Adrenal gland (tissue), 12 donors: ENCODE measurements around the gene KCNIP3. TPM values are rescaled to one million over a fixed set of nuclear protein-coding genes. Genes with fewer than 3 reads are reported as not detected.

ENCODE experiments used
- DNase-seq, 7 donors: peaks; one replicate each; pipeline ENCODE4 v3.0.0-alpha.2; 2019 to 2020
- H3K27ac ChIP-seq, 5 donors: fragments of 200-600 bp; sonication (generic) in 4 of 5; 1 replicate in 3 of 5; 2 replicates in 2 of 5; pipeline versions ENCODE4 v1.5.1 to v1.8.0; 2016 to 2020; ENCODE audit warnings: mild to moderate bottlenecking in 1 of 5
- H3K27me3 ChIP-seq: fragments of 200-600 bp; 2 replicates; pipeline ENCODE4 v1.8.0; 2021
- H3K36me3 ChIP-seq, 2 donors: fragments of 200-600 bp; replicated peaks in 1 of 2; 1 replicate in 1 of 2; 2 replicates in 1 of 2; pipeline versions ENCODE4 v1.5.1 to v1.8.0; 2018 to 2022
- H3K4me1 ChIP-seq, 2 donors: fragments of 200-600 bp; replicated peaks in 1 of 2; 1 replicate in 1 of 2; 2 replicates in 1 of 2; pipeline versions ENCODE4 v1.5.1 to v1.8.0; 2018 to 2021
- H3K4me3 ChIP-seq, 4 donors: fragments of 200-600 bp; sonication (generic) in 3 of 4; one replicate each; pipeline ENCODE4 v1.5.1; 2016 to 2018
- H3K9me3 ChIP-seq, 3 donors: fragments of 200-600 bp; sonication (generic) in 1 of 3; replicated peaks in 1 of 3; 1 replicate in 2 of 3; 2 replicates in 1 of 3; pipeline versions ENCODE4 v1.5.1 to v1.8.0; 2016 to 2021
- CTCF ChIP-seq, 6 experiments: fragments of 450-650 bp in 4 of 6; fragments of 200-600 bp in 2 of 6; sonication (generic) in 1 of 6; IDR thresholded peaks; 1 replicate in 5 of 6; 2 replicates in 1 of 6; pipeline versions ENCODE4 v1.5.1 to v1.8.0; 2016 to 2021; ENCODE audit warnings: antibody characterized with exemption in 6 of 6, mild to moderate bottlenecking in 2 of 6, moderate library complexity in 1 of 6
- POLR2A ChIP-seq, 2 donors: fragments of 450-650 bp; IDR thresholded peaks; one replicate each; pipeline ENCODE4 v1.6.1; 2017; ENCODE audit warnings: antibody characterized with exemption in 2 of 2, mild to moderate bottlenecking in 2 of 2, moderate library complexity in 1 of 2
- WGBS, 4 donors: extraction: QIAGEN DNeasy Blood & Tissue Kit in 2 of 4; methylation state at CpG; one replicate each; pipeline versions ENCODE4 v1.1.5 to v1.1.7; 2013 to 2017; 5-methylcytosine and 5-hydroxymethylcytosine counted together
- intact Hi-C, 2 donors: fragments of 100-400 bp; cut with DNase I; formaldehyde crosslinking; loops; one replicate each; pipeline versions ENCODE4 v1.14.1 to v1.15.0; 2022 to 2023
- polyA plus RNA-seq, 3 donors: library from polyadenylated mRNA; stranded (reverse); fragments of 200-250 nt in 2 of 3; fragments of 350-450 nt in 1 of 3; fragmentation: Illumina TruSeq in 1 of 3; extraction: RNeasy Lipid Tissue Mini Kit (QIAGEN cat#74804) in 1 of 3; gene quantifications; one replicate each; pipeline ENCODE4 v1.2.3, GENCODE V29; 2013 to 2014
- total RNA-seq, 9 donors: library from RNA; depleted of rRNA in 4 of 9; stranded (reverse); fragments of >200 nt in 4 of 9; fragments of 120-200 nt in 1 of 9; fragmentation: NEBNext Ultra II Directional in 1 of 9; extraction: Animal tissue kit (Norgen Biotek cat#: 25700) in 1 of 9; gene quantifications; one replicate each; pipeline versions ENCODE4 v1.1.0 to v1.2.4, GENCODE V29; 2013 to 2023
- donor health status: healthy with polysubstance abuse.
- donor health status: Bipolar disorder and iron deficiency.
- donor health status: DM: yes; HTN: yes; CAD: no.
- donor health status: DM: no; HTN: no; CAD: no.
- donor health status: DM: no; HTN: no; CAD: no.
- donor health status: DM: yes; HTN: yes; CAD: no.

The KCNIP3 gene
- total and polyA plus RNA-seq, 12 donors, result 0.54 to 6.3 (median 1.7) TPM

GRCh38 chr2:95389245-95390119 lies 92.3 kb downstream of the KCNIP3 start:
- Histone ChIP-seq H3K4me3 (no peak overlapping the region), H3K36me3 (no peaks in the 10 kb centered on the region), H3K27ac (no peak overlapping the region), H3K9me3 (no peaks in the 10 kb centered on the region), H3K27me3 (no peaks in the 10 kb centered on the region), H3K4me1 (no peaks in the 10 kb centered on the region)
- intact Hi-C loops, result loop anchor here in 1 of 2 donors (5.0 kb wide), 1 partner anchor 338 kb away; no protein-coding TSS in a partner anchor
- WGBS, 4 donors, result 61 to 80% (median 64%) methylated on average over 25 to 46 of the region's 46 CpGs
- peak in 6 of 7 donors; percentile 34 to 75 (median 59) for DNase-seq
- TF ChIP-seq CTCF (IDR thresholded peaks at IDR 0.05) (peak; percentile 54 to 81 (median 76)), POLR2A (IDR thresholded peaks at IDR 0.05) (no peak)

- Histone ChIP-seq H3K9me3 (no peaks in the 10 kb centered on the region), H3K4me3 (no peak overlapping the region), H3K27me3 (no peaks in the 10 kb centered on the region), H3K27ac (no peak overlapping the region), H3K36me3 (no peaks in the 10 kb centered on the region), H3K4me1 (no peaks in the 10 kb centered on the region)
- 74 to 92% (median 91%) methylated on average over 3 to 4 of the region's 4 CpGs for WGBS, 4 donors
- TF ChIP-seq CTCF (IDR thresholded peaks at IDR 0.05) (no peak), POLR2A (IDR thresholded peaks at IDR 0.05) (no peak)
- DNase-seq, result no peak
- intact Hi-C loops, result loop anchor here in 1 of 2 donors (5.0 kb wide), 1 partner anchor 337 kb away; no protein-coding TSS in a partner anchor
Measured at GRCh38 chr2:95390272-95390880, 93.2 kb downstream of the KCNIP3 start.

GRCh38 chr2:95390881-95391321 lies 93.8 kb downstream of the KCNIP3 start:
- intact Hi-C loops, result loop anchor here in 1 of 2 donors (5.0 kb wide), 1 partner anchor 336 kb away; no protein-coding TSS in a partner anchor
- Histone ChIP-seq H3K27ac (no peak overlapping the region), H3K27me3 (no peaks in the 10 kb centered on the region), H3K4me3 (no peak overlapping the region), H3K36me3 (no peaks in the 10 kb centered on the region), H3K4me1 (no peaks in the 10 kb centered on the region), H3K9me3 (no peaks in the 10 kb centered on the region)
- no peak for TF ChIP-seq POLR2A (IDR thresholded peaks at IDR 0.05)
- no peak for TF ChIP-seq CTCF (IDR thresholded peaks at IDR 0.05)
- 78 to 85% (median 81%) methylated on average over 5 to 11 of the region's 11 CpGs for WGBS, 4 donors
- peak in 1 of 7 donors; percentile 9 for DNase-seq

GRCh38 chr2:95391641-95392310 lies 94.6 kb downstream of the KCNIP3 start:
- WGBS, 4 donors, result 26 to 46% (median 39%) methylated on average over 8 of the region's 8 CpGs
- TF ChIP-seq CTCF (IDR thresholded peaks at IDR 0.05), result no peak
- no peak for TF ChIP-seq POLR2A (IDR thresholded peaks at IDR 0.05)
- no peaks in the 10 kb centered on the region for H3K27me3 ChIP-seq
- H3K4me1 ChIP-seq, result no peaks in the 10 kb centered on the region
- H3K4me3 ChIP-seq, result no peak overlapping the region
- H3K36me3 ChIP-seq, result no peaks in the 10 kb centered on the region
- H3K27ac ChIP-seq, result peak overlapping the region in 1 of 5 donors; percentile 61
- peak; percentile 36 to 66 (median 63) for DNase-seq
- no peaks in the 10 kb centered on the region for H3K9me3 ChIP-seq
- intact Hi-C loops, result loop anchor here in 1 of 2 donors (5.0 kb wide), 1 partner anchor 336 kb away; no protein-coding TSS in a partner anchor
